Measurements from ENCODE around the gene ZSCAN16. TPM values are rescaled to one million over a fixed set of nuclear protein-coding genes. Genes with fewer than 3 reads are reported as not detected.

Gene ZSCAN16
- total RNA-seq, 2 donors from 2014 or later: 7.8 to 8.3 TPM

DNA sequence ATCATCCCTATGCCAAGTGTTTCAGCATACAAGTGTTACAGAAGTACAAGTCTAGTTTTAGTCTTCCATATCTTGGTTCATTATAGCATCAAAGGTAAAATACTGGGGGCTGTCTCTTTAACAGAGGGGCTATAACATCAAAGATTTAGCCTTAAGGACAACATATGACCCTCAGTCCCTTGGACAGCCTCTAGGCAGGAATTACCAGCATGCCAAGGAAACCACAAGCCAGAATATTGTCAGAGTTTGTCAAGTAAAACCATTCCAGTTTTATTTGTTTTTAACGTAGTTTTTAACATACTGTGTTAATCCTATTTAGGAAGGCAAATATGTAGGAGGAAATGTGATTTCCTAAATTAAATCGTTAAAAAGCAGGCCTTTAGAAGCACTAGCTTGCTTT lies 35.8 kb downstream of the ZSCAN16 start:
- ATAC-seq: no peak
- H3K36me3 Mint-ChIP-seq (ENCODE audit: low read depth): peaks cover 10% of the 10 kb centered on the region
- H3K27ac Mint-ChIP-seq: no peak overlapping the region
- peaks cover 3% of the 10 kb centered on the region for H3K27me3 Mint-ChIP-seq
- no peak for DNase-seq
- no peak overlapping the region for H3K4me3 Mint-ChIP-seq
- peaks cover 6% of the 10 kb centered on the region for H3K4me1 Mint-ChIP-seq
- no peaks in the 10 kb centered on the region for H3K9me3 ChIP-seq (ENCODE audit: control insufficient read depth, low read length, poor library complexity, severe bottlenecking)

DNA sequence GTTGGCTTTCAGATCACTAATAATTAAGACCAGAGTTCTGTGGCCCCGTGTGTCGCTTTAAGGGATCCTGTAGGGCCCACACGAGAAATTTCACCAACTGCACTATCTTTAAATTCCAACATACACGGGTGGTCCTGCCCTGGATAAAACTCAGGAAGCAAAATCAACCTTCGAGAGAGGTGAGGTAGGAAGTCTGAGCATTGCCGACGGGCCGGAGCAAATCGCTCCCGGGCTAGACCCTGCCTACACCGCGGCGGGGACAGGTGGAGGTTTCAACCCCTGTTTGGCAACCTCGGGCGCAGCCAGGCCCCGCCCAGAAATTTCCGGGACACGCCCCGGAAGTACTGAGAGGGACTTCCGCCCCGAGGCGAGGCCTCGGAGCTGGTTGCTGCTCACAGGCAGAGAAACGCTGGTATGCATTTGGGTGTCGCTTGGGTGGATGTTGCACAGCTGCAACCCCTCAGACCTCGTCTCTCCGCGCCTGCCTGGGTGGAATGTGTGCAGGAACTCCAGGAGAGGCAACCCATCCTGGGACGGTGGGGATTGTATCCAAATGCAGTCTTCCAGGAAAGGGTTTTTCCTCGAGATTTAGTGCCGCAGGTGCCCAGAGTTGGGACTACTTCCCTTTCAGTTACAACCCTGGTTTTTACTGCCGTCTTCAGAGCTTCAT lies 37.1 kb downstream of the ZSCAN16 start:
- Mint-ChIP-seq H3K36me3 (ENCODE audit: low read depth) (peaks cover 11% of the 10 kb centered on the region), H3K27ac (peak overlapping the region; percentile 69), H3K27me3 (peaks cover 11% of the 10 kb centered on the region), H3K4me3 (peak overlapping the region; percentile 62), H3K4me1 (peaks cover 6% of the 10 kb centered on the region)
- ATAC-seq: peak; percentile 96
- no peaks in the 10 kb centered on the region for H3K9me3 ChIP-seq (ENCODE audit: control insufficient read depth, low read length, poor library complexity, severe bottlenecking)
- DNase-seq: peak; percentile 49 to 83 (median 55)

DNA sequence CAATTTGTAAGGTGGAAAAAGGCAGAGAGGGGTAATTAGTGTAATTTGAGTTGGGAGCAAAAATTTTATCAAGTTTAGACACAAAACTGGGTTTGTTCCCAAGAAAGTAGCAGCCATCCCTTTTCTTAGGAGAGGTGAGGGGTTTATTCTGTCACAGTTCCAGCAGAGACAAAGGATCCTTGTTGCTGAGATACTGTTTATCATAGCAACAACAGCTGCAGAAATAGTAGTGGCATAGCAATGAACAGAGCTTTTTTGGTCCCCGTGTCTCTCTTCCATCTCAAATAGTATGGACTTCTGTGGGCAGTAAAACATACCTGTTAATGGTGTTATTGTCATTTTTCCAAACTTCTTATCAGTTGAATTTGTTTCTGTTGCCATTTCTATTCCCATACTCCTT lies 41.2 kb downstream of the ZSCAN16 start:
- no peak overlapping the region for H3K4me3 Mint-ChIP-seq
- ATAC-seq: no peak

DNA sequence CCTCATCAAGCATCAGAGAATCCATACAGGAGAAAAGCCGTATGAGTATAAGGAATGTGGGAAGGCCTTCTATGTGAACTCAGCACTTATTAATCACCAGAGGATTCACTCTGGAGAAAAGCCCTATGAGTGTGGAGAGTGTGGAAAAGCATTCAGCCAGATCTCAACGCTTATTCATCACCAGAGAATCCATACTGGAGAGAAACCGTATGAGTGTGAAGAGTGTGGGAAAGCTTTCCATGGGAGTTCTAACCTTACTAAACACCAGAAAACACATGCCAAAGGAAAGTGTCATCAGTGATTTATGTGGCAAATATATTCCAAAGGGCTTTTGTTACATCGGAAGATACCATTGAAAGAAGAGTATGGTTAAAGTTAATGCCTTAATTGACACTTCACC lies 42.7 kb downstream of the ZSCAN16 start:
- H3K36me3 Mint-ChIP-seq (ENCODE audit: low read depth): peaks cover 8% of the 10 kb centered on the region
- ATAC-seq (no peak), DNase-seq (no peak)
- H3K9me3 ChIP-seq (ENCODE audit: control insufficient read depth, low read length, poor library complexity, severe bottlenecking): no peaks in the 10 kb centered on the region
- peaks cover 20% of the 10 kb centered on the region for H3K27me3 Mint-ChIP-seq
- no peak overlapping the region for H3K27ac Mint-ChIP-seq
- H3K4me1 Mint-ChIP-seq: peaks cover 2% of the 10 kb centered on the region
- H3K4me3 Mint-ChIP-seq: no peak overlapping the region

More for the DNA sequence above, 41.2 kb downstream of the ZSCAN16 start:
- Mint-ChIP-seq H3K27ac (no peak overlapping the region), H3K27me3 (peaks cover 20% of the 10 kb centered on the region), H3K36me3 (ENCODE audit: low read depth) (peaks cover 8% of the 10 kb centered on the region), H3K4me1 (peaks cover 6% of the 10 kb centered on the region)
- H3K9me3 ChIP-seq (ENCODE audit: control insufficient read depth, low read length, poor library complexity, severe bottlenecking): no peaks in the 10 kb centered on the region
- no peak for DNase-seq

DNA sequence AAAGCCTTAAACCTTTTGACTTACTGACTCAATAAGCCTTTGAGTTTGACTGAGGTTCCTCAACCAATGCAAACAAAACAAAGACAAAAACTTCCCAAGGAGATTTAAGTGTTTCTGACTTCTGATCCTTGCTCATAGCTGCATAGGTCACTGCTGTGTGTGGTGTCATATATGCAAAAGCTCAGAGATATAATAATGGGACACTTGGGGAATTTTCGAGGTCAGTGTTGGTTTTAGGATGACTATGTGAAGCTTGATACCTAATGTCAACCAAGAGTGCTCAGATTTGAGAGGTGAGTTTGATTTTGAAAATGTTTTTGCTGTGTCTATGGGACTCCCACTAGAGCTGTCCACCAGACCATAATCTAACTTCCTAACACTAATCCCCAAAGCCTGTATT lies 43.5 kb downstream of the ZSCAN16 start:
- H3K27ac Mint-ChIP-seq: no peak overlapping the region

DNA sequence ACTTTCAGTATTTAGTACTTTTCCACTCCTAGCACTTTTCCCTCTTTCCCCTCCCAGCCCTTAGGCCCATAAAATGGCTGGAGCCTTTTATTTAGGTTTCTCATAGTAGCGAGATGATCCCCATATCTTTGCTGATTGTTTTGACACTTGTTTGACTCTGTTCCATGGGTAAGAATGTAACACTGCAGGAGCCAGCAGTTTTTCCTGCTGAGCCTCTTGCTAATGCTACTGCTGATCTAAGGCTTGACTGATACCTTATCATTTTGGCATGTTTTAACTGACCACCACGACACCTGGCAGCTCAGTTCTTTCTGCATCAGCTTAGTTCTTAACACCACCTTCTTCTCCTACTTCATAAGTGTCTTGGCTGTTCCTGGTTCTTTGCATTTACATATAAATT lies 46.9 kb downstream of the ZSCAN16 start:
- Mint-ChIP-seq H3K27me3 (peaks cover 26% of the 10 kb centered on the region), H3K4me3 (no peak overlapping the region), H3K27ac (no peak overlapping the region), H3K36me3 (ENCODE audit: low read depth) (peaks cover 2% of the 10 kb centered on the region), H3K4me1 (no peaks in the 10 kb centered on the region)
- no peaks in the 10 kb centered on the region for H3K9me3 ChIP-seq (ENCODE audit: control insufficient read depth, low read length, poor library complexity, severe bottlenecking)
- DNase-seq (no peak), ATAC-seq (no peak)

More for the DNA sequence above, 43.5 kb downstream of the ZSCAN16 start:
- Mint-ChIP-seq H3K4me1 (no peaks in the 10 kb centered on the region), H3K27me3 (peaks cover 20% of the 10 kb centered on the region), H3K4me3 (no peak overlapping the region), H3K36me3 (ENCODE audit: low read depth) (peaks cover 8% of the 10 kb centered on the region)
- ATAC-seq (no peak), DNase-seq (no peak)
- H3K9me3 ChIP-seq (ENCODE audit: control insufficient read depth, low read length, poor library complexity, severe bottlenecking): no peaks in the 10 kb centered on the region

DNA sequence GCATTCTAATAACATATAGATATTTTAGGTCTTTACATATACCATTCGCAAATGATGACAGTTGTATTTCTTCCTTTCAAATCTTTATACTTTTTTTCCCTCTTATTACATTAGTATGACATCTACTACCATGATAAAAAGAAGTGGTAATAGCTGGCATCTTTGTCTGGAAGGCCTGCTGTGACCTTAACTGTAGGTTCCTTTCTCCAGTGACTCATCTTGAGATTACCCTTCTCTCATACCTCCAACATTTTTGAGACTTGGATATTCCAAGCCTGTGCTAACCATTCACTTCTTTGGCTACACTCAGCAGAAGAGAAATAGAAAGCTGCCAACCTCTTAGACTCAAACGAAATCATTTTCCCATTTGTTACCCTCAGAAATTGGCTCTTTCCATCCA lies 47.6 kb downstream of the ZSCAN16 start:
- Mint-ChIP-seq H3K36me3 (ENCODE audit: low read depth) (no peaks in the 10 kb centered on the region), H3K4me3 (no peak overlapping the region), H3K4me1 (no peaks in the 10 kb centered on the region), H3K27ac (no peak overlapping the region), H3K27me3 (peaks cover 22% of the 10 kb centered on the region)
- peaks cover 3% of the 10 kb centered on the region for H3K9me3 ChIP-seq (ENCODE audit: control insufficient read depth, low read length, poor library complexity, severe bottlenecking)
- ATAC-seq: no peak
- no peak for DNase-seq

DNA sequence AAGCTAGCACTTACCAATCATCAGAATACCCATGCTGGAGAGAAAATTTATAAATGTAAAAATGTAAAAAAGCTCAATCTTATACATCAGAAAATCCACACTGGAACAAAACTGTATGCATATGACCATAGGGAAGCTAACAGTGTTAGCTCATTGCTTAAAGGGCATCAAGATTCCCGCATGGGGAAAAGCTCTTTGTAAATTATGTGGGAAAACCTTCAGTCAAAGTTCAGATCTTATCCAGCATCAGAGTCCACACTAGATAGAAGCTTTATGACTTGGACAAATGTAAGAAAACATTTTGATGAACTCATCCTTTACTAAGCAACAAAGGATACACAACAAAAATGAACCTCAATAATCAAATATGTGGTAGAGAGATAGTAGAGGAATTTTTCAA lies 52.0 kb downstream of the ZSCAN16 start:
- Mint-ChIP-seq H3K36me3 (ENCODE audit: low read depth) (no peaks in the 10 kb centered on the region), H3K27ac (no peak overlapping the region), H3K27me3 (peaks cover 39% of the 10 kb centered on the region), H3K4me3 (no peak overlapping the region), H3K4me1 (no peaks in the 10 kb centered on the region)
- no peak for ATAC-seq
- no peak for DNase-seq
- peaks cover 3% of the 10 kb centered on the region for H3K9me3 ChIP-seq (ENCODE audit: control insufficient read depth, low read length, poor library complexity, severe bottlenecking)

Other genes with a start within 250 kb of the ZSCAN16 start
- not detected for gene OR2B2, start 212.2 kb upstream of the ZSCAN16 start, total RNA-seq
- gene OR2B6, start 167.4 kb upstream of the ZSCAN16 start, total RNA-seq: under 1 TPM in 1 of 2 donors, not detected in 1; 0.50 TPM
- 1 to 10 TPM; 4.7 to 5.4 TPM for gene ZNF165, start 44.0 kb upstream of the ZSCAN16 start, total RNA-seq
- gene ZKSCAN8, start 17.3 kb downstream of the ZSCAN16 start, total RNA-seq: 10 to 100 TPM; 20.2 to 24.6 TPM
- 1 to 10 TPM; 1.6 to 1.9 TPM for gene ZSCAN9, start 100.7 kb downstream of the ZSCAN16 start, total RNA-seq
- 1 to 10 TPM; 1.1 to 2.1 TPM for gene ZKSCAN4, start 127.7 kb downstream of the ZSCAN16 start, total RNA-seq
- gene NKAPL, start 134.7 kb downstream of the ZSCAN16 start, total RNA-seq: not detected
- gene ZSCAN26, start 142.5 kb downstream of the ZSCAN16 start, total RNA-seq: 10 to 100 TPM in 1 of 2 donors, 1 to 10 TPM in 1; 7.3 to 14.9 TPM
- 1 to 10 TPM; 1.1 to 1.3 TPM for gene PGBD1, start 157.0 kb downstream of the ZSCAN16 start, total RNA-seq
- under 1 TPM; 0.77 to 0.86 TPM for gene ZSCAN31, start 211.5 kb downstream of the ZSCAN16 start, total RNA-seq
- gene ZKSCAN3, start 225.3 kb downstream of the ZSCAN16 start, total RNA-seq: 1 to 10 TPM; 2.0 to 3.9 TPM